HG02763 (cell line): ENCODE data around the gene PITPNM2.

ENCODE experiments used
- ATAC-seq: cut with Tn5 transposase; IDR thresholded peaks from one replicate; pipeline ENCODE4 v1.9.1; 2021; ENCODE audit warnings: mild to moderate bottlenecking, moderate library complexity; ENCODE audit not compliant: unreplicated experiment

Gene PITPNM2

DNA sequence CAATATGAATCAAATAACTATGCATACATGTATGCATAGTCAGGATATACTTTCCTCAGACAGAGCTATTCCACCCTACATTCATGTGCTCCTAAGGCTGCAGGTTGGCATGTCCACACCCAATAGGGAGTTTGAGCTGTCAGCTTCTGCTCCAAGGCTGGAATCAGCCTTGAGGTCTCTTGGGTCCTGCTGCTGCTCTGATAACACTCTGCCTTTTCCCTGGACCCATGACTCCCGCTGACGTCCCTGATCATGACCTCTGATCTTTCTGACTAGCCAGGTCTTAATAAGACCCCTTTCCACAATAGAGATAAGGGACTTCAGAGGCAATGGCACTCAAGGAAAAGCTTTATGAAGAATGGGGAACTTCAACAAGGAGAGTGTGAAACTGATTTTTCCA is 5.7 kb downstream of the PITPNM2 start:
- ATAC-seq = no peak

- no peak for ATAC-seq
Observed at GRCh38 chr12:123143736-123144461, 7.0 kb downstream of the PITPNM2 start.

DNA sequence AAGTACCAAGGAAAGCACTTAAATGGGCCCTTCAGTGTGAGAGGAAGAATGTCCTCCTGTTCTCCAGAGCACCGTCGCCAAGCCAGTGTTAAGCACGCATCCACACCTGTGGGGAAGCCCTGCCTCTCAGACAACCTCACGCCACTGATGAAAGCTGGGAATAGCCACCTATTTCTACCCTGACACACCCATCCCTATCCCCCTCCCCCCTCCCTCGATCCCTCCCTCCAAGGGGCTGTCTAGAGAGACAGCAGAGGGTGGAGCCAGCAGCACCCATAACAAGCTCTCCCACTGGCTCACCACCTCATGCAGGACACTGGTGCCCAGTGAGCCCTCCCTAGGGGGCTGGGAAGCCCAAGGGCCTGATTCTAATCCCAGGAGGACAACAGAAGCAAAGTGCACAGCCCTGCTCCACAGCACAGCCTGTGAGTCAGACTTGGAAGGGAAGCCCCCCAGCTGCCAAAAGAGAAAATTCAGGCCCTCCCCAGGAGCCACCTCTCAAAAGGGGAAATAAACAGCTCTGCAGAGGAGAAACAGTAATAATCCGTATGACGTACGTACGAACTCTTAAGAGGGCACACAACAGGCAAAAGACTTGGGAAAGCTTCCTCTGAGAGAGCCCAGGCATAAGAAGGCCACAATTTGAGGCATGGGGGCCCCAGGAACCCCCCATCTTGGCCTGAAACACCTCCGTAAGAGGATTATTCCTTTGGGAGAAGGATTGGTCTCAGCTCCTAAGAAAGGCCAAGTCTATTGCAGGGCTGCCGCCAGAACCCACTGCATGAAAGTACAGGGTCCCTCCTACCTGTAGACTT is 7.8 kb downstream of the PITPNM2 start:
- ATAC-seq = no peak

- ATAC-seq = no peak
Observed at GRCh38 chr12:123142518-123142840, 8.4 kb downstream of the PITPNM2 start.

DNA sequence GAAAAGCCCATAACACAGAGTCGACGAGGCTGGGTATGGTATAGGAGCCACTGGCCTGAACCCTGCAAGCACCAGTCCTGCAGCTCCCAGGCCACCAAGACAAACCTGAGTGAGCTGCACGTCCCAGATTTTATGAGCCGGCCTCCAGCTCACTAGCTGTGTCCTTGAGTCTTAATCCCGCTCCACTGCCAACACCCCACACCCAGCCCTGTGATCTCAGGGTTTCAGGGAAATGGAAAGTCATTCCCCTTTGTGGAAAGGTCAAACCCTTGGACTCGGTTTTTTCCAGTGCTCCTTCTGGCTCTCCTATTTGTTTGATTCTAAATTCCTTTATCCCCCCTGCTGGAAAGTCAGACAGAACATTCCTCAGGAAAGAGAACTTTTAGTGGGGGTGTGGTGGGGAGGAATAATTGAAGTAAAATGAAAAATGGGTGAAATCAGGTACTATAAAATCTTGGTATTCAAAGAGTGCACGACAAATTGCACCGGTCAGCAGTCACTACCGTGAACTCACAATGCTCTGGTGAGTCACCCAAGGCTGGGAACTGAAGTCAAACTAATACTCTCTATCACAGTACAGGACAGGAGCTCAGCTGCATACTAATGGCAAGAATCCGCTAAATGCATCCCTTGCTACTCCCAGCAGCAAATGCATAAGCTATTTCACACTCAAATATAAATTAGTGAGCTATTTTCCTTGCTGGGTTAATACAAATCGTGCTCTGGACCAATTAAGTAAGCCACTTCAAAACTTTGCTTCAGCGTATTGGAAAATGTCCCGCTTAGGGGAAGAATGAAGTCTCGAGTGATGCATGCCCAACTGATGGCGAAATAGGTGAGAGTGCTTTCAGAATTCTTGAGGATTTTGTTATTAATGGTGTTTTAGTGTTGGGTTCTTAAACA is 9.0 kb downstream of the PITPNM2 start:
- ATAC-seq = no peak

GRCh38 chr12:123140676-123141614 is 9.9 kb downstream of the PITPNM2 start:
- no peak for ATAC-seq

GRCh38 chr12:123139926-123140675 is 10.8 kb downstream of the PITPNM2 start:
- no peak for ATAC-seq

GRCh38 chr12:123135688-123136087 is 15.2 kb downstream of the PITPNM2 start:
- ATAC-seq = no peak

DNA sequence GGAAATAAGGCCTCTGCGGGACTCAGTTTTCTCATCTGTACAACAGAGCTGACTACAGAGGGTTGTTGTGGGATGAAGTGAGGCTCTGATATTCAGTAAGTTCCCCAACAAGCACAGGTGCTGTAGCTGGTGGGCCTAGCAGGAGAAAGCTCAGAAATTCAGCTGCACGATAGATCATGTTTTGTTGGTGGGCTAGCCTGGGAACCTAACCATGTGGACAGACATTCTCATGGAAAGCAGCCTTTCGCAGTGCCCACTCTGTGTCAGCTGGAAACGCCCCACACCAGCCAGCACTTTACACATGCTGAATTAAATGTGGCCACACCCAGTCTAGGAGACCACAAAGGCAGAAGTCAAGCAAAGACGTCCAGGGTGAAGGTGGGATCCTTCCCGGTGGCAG is 16.1 kb downstream of the PITPNM2 start:
- ATAC-seq = no peak

DNA sequence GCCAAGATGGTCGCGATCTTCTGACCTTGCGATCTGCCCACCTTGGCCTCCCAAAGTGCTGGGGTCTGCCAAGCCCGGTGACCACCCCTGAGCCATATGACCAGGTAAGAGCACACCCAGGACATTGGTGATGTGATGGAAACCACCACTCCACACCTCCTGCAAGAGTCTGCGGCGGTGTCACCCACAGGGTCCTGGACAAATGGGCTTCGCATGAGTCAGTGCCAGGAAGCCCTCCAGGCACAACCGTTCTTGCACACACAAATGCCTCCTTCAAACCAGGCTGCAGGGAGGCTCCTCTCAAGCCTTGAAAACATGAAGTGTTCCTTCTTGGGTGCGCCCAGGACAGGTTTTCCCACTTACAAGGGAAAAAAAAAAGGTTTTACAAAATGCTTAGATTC is 16.6 kb downstream of the PITPNM2 start:
- ATAC-seq = no peak

DNA sequence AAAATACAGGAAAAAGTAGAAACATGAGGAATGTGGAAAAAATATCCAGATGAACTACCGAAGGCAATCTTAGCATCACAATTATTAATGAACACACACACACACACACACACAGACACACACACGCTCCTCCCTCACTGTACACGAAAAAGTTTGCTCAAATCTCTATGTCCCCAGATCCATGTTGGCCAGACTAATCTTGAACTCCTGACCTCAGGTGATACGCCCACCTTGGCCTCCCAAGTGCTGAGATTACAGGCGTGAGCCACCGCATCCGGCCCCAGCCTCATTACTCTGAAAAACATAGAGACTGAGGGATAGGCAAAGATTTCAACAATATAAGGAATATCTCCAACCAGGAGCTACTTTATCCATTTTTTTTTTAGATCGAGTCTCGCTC is 17.2 kb downstream of the PITPNM2 start:
- ATAC-seq = no peak

- ATAC-seq = no peak
Observed at GRCh38 chr12:123132951-123133619, 17.8 kb downstream of the PITPNM2 start.

DNA sequence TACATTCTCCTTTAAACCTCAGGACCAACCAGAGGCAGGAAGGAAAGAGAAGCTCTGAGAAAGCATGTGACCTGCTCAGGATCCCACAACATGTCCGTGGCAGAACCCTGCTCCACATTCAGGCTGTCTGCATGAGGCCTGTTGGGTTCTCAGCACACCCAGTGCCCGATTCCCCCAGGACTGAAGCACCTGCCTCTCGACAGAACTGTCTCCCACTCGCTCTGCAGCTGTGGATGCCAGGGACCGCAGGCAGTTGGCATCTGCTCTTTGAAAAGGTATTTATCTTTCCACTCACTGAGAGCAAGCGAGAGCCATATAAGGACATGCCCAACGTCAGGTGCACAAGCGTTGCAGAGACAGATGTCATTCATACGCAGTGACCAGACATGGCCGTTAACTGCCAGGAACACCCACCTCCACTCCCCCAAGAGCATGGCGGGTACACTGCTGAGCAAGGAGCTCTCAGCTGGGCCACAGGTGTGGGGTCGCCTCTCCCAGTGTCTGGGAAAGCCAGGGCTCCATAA is 18.9 kb downstream of the PITPNM2 start:
- no peak for ATAC-seq

DNA sequence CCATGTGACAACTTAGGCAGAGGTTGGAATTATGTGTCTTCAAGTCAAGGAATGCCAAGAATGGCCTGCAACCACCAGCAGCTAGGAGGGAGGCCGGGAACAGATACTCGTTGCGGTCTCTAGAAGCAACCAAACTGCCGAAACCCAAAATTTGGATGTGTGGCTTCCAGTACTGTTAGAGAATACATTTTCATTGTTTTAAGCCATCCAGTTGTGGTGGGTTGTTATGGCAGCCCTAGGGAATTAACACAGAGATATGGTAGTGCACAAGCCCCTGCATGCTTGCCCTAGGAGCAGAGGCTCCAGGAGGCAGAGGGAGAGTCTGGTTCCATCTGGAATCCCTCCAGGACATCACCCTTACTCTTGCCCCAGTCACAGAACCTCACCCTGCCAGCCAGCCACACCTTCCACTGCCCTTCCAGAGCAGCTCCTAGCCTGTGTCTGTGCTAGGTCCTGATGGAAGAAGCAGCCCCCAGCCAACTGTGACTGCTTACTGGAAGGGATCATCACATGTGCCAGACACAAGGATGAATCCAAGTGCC is 19.5 kb downstream of the PITPNM2 start:
- ATAC-seq = no peak

DNA sequence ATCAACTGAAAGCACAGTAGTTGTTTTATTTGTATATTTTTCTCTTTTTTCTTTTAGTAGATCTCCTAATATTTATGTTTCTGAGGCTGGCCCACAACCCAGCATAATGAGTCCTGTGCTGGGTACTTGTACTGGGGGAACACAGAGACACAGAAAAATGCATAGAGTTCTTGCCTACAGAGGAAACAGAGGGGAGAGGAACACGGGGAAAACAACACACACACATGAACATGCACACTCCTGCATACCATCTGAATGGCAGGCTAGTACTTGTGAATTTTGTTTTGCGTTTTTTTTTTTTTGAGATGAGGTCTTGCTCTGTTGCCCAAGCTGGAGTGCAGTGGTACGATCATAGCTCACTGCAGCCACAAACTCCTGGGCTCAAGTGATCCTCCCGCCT is 21.3 kb downstream of the PITPNM2 start:
- no peak for ATAC-seq

DNA sequence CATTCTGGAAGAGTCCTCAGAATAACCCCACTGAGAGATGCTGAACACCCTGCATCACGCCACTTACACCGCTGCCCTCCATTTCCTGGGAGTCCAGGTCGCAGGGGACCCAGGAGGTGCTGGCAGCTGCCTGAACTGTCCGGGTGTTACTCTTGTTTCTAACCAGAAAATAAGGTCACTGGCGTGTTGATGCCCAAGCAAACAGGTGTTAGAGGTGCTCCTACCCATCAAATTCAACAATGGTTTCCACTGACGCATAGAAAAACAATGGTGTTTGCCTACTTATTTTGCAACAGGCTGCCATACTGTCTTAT is 23.8 kb downstream of the PITPNM2 start:
- no peak for ATAC-seq

- ATAC-seq = no peak
Observed at GRCh38 chr12:123126294-123127181, 24.4 kb downstream of the PITPNM2 start.

- no peak for ATAC-seq
Observed at GRCh38 chr12:123122626-123123025, 28.3 kb downstream of the PITPNM2 start.
